Urinary bladder (tissue), 4 donors: ENCODE measurements around the gene P2RX6. TPM values are rescaled to one million over a fixed set of nuclear protein-coding genes. Genes with fewer than 3 reads are reported as not detected.

Experiments
- DNase-seq: peaks from one replicate; pipeline ENCODE4 v3.0.0-alpha.2; 2015; ENCODE audit errors: extremely low spot score
- H3K27ac ChIP-seq: one replicate; pipeline ENCODE4 v1.5.1; 2013; ENCODE audit warnings: low read depth, mild to moderate bottlenecking, moderate library complexity
- H3K36me3 ChIP-seq: one replicate; pipeline ENCODE4 v1.6.1; 2013; ENCODE audit warnings: mild to moderate bottlenecking, moderate library complexity; ENCODE audit not compliant: insufficient read depth
- H3K4me1 ChIP-seq: one replicate; pipeline ENCODE4 v1.6.1; 2013; ENCODE audit warnings: mild to moderate bottlenecking, moderate library complexity; ENCODE audit not compliant: insufficient read depth
- H3K4me3 ChIP-seq: one replicate; pipeline ENCODE4 v1.5.1; 2013; ENCODE audit warnings: low read depth, low read length
- WGBS: extraction: QIAGEN DNeasy Blood & Tissue Kit; methylation state at CpG from one replicate; pipeline ENCODE4 v1.1.7; 2013; 5-methylcytosine and 5-hydroxymethylcytosine counted together
- polyA plus RNA-seq: library from polyadenylated mRNA; stranded (reverse); fragments of 200-250 nt; gene quantifications from one replicate; pipeline ENCODE4 v1.2.3, GENCODE V29; 2013
- total RNA-seq: library from RNA; depleted of rRNA; stranded (reverse); fragments of >200 nt; gene quantifications from one replicate; pipeline ENCODE4 v1.2.3, GENCODE V29; 2014
- donor health status: healthy with polysubstance abuse.
- donor health status: healthy.

The P2RX6 gene
- total and polyA plus RNA-seq, 2 donors, result 0.74 to 0.96 TPM

DNA sequence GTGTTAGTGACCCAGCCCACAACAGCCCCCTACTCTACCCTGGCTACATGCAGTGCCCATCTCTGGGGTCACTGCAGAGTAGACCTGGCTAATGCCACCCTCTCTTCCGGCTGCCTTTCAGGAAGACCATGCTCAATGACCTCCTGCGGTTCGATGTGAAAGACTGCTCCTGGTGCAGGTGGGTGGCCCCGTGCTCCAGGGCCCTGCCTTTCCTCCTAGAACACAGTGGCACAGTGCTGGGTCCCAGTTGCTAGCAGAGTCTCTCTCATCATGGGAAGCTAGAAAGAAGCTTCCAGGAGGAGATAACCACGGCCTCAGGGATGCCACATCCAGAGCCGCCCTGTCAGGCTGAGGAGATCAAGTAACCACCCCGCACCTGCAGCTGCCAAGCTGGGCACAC is 29.2 kb upstream of the P2RX6 start:
- Histone ChIP-seq H3K27ac (no peak overlapping the region), H3K4me1 (no peaks in the 10 kb centered on the region), H3K4me3 (no peak overlapping the region), H3K36me3 (no peaks in the 10 kb centered on the region)
- 97% methylated on average over 7 of the region's 7 CpGs for WGBS
- DNase-seq, result no peak

DNA sequence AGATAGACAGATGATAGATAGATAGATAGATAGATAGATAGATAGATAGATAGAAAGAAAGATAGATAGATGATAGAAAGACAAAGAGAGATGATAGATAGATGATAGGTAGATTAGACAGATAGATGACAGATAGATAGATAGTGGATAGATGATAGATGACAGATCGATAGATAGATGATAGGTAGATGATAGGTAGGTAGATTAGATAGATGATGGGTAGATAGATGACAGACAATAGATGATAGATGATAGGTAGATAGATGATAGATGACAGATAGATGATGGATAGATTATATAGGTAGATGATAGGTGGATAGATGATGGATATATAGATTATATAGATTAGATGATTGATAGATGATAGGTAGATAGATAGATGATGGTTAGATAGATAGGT is 28.6 kb upstream of the P2RX6 start:
- Histone ChIP-seq H3K36me3 (no peaks in the 10 kb centered on the region), H3K4me1 (no peaks in the 10 kb centered on the region), H3K27ac (no peak overlapping the region), H3K4me3 (no peak overlapping the region)
- no peak for DNase-seq
- 97% methylated on average over 1 of the region's 1 CpG for WGBS

DNA sequence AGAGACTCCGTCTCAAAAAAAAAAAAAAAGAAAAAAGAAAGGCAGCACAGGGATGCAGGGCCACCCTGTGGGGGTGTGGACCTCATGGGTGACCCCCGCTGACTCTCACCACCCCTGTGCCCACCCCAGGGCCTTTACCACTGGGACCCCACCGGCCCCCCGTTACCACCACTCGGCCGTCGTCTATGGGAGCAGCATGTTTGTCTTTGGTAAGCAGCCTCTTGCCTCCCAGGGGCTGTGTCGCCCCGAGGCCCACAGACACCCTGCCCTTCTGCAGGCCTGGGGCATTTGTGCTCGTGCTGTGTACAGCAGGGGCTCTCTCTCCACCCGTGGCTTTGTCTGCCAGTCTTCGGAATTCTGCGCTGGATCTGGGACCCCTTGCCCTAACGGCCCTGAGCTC is 27.6 kb upstream of the P2RX6 start:
- Histone ChIP-seq H3K4me1 (no peaks in the 10 kb centered on the region), H3K27ac (no peak overlapping the region), H3K36me3 (no peaks in the 10 kb centered on the region), H3K4me3 (no peak overlapping the region)
- WGBS, result 89% methylated on average over 14 of the region's 14 CpGs
- no peak for DNase-seq

DNA sequence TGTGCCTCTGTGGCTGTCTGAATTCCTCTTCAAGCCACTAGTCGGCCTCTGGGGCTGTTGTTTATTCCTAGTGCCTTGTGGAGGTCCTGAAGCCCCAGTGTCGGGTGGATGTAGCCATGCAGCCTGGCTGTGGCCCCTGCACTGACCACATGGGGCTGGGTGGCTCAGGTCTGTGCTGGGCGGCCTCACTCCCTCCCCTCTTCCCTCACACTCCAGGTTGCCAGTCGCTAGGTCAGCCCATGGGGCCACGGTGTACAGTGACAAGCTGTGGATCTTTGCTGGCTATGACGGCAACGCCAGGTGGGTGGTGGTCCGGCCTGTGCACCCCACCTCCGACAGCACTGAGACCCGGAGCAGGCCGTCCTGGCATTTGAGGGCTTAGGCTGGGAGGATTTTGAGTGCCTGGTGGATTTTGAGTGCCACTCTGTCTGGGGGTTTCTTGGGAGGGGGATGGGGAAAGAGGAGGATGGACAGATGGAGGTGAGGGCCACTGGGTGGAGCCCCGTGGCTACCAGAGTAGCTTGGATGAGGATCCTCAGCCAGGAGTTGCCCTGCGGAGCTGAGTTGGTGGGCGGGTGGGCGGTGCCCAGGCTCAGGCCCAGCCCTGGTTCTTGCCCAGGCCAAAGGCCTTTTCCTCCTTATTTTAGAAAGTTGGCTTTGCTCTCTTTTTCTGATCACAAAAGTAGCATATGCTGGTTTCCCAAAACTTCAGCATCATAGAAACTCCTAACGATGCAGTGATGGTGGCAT is 26.2 kb upstream of the P2RX6 start:
- DNase-seq, result no peak
- no peaks in the 10 kb centered on the region for H3K4me1 ChIP-seq
- no peak overlapping the region for H3K4me3 ChIP-seq
- H3K27ac ChIP-seq, result no peak overlapping the region
- no peaks in the 10 kb centered on the region for H3K36me3 ChIP-seq
- 87% methylated on average over 16 of the region's 16 CpGs for WGBS

DNA sequence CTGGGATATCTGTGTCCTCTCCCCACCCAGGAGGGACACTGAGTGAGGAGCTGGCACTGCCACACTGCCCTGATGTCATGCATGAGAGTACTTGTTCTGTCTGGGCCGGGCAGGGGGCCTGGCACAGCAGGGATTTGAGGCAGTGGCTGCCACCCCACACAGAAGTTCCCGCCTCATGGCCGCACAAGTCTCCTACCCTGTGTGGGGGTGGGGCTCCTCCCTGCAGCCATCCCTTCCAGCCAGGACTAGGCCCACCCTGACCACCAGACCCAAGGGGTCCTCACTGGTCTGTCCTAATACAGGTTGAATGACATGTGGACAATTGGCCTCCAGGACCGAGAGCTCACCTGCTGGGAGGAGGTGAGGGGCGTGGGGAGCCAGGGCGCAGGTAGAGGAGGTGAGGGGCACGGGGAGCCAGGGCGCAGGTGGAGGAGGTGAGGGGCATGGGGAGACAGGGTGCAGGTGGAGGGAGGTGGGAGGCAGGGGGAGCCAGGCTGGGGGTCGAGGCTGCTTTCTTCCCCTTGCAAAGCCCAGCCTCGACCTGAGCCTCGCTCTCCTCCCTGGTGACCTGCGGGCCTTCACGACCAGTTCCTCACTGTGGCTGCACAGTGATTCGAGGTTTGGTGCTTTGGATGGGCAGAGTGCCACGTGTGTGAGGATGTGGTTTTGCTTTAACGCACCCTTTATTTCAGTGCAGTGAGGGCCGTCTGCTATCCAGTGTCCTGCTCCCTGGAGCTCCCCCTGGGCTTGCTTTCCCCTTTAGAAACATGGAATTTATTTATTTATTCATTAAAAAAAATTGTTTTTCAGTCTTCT is 25.4 kb upstream of the P2RX6 start:
- no peak overlapping the region for H3K4me3 ChIP-seq
- H3K4me1 ChIP-seq, result no peaks in the 10 kb centered on the region
- H3K36me3 ChIP-seq, result no peaks in the 10 kb centered on the region
- no peak overlapping the region for H3K27ac ChIP-seq
- no peak for DNase-seq
- WGBS, result 66% methylated on average over 17 of the region's 17 CpGs

DNA sequence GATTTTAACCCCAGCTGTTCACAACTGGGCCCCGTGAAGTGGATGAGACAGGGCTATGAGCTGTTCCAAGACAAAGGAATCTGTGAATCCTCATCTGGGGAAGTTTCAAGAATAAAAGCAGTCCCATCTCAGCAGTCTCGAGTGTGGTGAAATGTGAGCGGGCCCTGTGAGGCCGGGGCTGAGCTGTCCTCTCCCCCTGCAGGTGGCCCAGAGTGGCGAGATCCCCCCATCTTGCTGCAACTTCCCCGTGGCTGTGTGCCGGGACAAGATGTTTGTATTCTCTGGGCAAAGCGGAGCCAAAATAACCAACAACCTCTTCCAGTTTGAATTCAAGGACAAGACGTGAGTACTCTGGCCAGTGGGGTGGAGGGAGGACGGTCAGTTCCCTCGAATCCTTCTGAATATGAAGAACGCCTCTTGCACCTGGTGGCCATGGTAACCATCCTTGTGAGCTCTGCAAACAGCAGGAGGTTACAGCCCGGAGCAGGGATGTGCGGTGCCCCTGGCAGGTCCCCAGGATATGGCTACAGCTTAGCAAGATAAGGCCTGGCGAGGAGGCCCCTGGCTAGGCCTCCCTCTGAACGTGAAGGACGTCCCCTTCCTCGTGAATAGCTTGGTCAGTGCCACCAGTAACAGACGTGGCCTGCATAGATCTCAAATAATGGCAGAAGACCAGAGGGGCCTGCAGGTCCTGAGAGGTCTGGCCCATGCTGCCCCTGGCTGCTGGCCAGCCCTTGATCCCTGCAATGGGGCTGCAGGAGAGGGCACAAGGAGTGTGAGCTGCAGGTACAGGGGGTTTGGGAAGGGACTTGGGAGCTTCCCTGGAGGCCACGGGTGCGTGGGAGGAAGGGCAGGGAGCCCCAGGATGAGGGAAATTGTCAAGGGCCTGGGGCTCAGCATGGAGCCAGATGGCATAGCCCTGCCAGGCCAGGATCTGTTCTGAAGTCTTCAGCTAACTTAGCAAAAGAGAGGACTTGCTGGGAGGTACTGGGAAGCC is 24.5 kb upstream of the P2RX6 start:
- WGBS, result 78% methylated on average over 21 of the region's 21 CpGs
- Histone ChIP-seq H3K4me3 (no peak overlapping the region), H3K36me3 (no peaks in the 10 kb centered on the region), H3K4me1 (no peaks in the 10 kb centered on the region), H3K27ac (no peak overlapping the region)
- DNase-seq, result no peak

DNA sequence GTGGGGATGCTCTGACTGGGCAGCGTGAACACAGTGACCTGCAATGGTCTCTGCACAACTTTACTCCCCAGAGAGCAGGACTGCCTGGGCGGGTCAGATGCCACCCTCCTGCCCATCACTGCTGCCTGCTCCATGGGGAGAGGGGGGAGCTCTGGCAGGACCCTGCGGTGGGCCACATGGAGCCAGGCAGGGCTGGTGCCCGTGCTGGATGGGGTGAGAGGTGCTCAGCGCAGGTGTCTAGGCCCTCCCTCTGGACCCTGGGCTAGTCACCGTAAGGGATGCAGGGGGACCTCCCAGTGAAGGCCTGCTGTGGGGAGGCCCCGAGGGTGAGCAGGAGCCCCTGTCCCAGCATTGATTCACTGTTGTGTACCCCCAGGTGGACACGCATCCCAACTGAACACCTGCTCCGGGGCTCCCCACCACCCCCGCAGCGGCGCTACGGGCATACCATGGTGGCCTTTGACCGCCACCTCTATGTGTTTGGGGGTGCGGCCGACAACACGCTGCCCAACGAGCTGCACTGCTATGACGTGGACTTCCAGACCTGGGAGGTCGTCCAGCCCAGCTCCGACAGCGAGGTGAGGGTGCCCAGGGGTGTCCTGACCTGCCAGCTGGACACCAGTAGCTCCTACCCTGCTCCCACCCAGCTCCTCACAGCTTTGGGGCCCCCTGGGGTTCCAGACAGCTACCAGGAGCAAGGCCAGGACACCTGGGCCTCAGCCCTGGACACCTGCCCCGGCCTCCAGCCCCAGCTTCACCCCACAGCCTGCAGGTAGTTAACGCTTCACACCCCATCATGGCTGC is 23.5 kb upstream of the P2RX6 start:
- H3K4me3 ChIP-seq, result no peak overlapping the region
- 93% methylated on average over 24 of the region's 24 CpGs for WGBS
- DNase-seq, result no peak
- H3K4me1 ChIP-seq, result no peaks in the 10 kb centered on the region
- H3K36me3 ChIP-seq, result no peaks in the 10 kb centered on the region
- no peak overlapping the region for H3K27ac ChIP-seq

DNA sequence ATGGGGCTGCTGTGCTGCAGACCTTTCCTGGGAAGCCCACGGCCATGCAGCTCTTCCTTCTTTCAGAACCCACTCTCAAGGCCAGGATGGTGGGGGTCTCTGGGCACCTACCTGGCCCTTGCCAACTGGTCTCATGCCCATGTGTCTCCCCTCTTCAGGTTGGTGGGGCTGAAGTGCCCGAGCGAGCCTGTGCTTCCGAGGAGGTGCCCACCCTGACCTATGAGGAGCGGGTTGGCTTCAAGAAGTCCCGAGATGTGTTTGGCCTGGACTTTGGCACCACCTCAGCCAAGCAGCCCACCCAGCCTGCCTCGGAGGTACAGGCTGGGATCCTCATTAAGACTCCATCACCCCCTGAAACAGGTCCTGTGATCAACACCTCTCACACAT is 22.9 kb upstream of the P2RX6 start:
- Histone ChIP-seq H3K27ac (no peak overlapping the region), H3K4me1 (no peaks in the 10 kb centered on the region), H3K36me3 (no peaks in the 10 kb centered on the region), H3K4me3 (no peak overlapping the region)
- no peak for DNase-seq
- 89% methylated on average over 7 of the region's 7 CpGs for WGBS

DNA sequence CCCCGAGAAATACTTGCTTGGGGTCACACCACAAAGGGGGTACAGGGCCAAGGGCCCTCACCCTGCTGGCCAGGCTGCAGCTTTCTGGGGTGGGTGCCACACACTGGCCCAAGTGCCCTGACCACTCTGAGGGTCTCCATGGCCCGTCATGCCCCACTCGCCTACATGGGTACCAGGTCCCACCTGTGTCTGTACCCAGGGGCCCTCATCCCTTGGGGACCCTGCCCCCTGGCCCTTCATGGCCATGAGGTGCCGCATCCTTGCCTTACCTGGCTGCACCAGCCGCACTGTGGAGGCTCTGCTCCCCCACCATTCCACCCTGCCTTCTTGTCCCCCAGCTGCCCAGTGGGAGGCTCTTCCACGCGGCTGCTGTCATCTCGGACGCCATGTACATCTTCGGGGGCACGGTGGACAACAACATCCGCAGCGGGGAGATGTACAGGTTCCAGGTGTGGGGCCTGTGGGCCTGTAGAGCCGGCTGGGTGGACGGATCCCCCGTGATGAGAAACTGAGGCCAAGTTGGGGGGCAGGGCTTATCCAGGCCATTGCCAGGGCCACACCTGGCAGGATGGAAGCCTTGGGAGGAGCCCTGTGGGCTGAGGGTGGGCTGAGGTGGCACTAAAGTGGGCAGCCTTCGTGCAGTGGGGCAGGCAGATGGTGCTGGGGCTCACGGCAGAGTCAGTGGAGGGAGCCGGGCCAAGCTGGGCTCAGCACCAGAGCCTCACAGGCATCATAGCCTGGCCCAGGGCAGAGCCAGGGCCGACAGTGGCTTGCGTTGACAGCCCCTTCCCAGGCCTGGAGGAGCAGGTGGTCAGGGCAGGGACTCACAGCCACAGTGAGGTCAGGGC is 22.3 kb upstream of the P2RX6 start:
- Histone ChIP-seq H3K4me1 (no peaks in the 10 kb centered on the region), H3K36me3 (no peaks in the 10 kb centered on the region), H3K4me3 (no peak overlapping the region), H3K27ac (no peak overlapping the region)
- 89% methylated on average over 21 of the region's 21 CpGs for WGBS
- no peak for DNase-seq

DNA sequence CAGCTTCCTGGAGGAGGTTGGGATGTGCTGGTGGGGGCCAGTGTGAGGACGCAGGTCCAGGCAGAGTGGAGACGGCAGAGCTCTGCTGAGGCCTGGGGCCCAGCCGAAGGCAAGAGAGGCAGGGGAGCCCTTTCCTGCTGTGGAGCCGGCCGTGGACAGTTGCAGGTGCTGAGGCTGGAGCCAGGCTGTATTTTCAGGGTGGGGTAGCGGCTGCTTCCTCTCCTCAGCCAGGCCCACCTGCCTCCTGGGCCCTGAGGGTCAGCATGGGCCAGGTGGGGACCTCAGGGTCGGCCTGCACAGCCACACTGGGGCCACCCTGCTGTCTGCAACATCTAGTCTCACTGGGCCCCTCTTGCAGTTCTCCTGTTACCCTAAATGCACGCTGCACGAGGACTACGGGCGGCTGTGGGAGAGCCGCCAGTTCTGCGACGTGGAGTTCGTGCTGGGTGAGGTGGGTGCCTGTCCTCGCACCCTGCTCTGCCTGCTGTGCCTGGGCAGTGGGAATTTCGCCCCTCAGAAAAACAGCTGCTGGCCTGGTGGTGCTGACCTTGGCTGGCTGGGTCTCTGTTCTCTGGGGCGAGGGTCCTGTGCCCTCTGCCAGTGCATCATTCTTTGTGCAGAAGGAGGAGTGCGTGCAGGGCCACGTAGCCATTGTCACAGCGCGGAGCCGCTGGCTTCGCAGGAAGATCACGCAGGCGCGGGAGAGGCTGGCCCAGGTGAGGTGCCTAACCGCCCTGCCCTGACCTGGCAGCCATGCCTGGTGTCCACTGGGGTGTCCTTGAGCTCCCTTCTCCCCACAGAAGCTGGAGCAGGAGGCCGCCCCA is 21.4 kb upstream of the P2RX6 start:
- no peak for DNase-seq
- Histone ChIP-seq H3K27ac (no peak overlapping the region), H3K4me3 (no peak overlapping the region), H3K4me1 (no peaks in the 10 kb centered on the region), H3K36me3 (no peaks in the 10 kb centered on the region)
- 95% methylated on average over 29 of the region's 29 CpGs for WGBS

DNA sequence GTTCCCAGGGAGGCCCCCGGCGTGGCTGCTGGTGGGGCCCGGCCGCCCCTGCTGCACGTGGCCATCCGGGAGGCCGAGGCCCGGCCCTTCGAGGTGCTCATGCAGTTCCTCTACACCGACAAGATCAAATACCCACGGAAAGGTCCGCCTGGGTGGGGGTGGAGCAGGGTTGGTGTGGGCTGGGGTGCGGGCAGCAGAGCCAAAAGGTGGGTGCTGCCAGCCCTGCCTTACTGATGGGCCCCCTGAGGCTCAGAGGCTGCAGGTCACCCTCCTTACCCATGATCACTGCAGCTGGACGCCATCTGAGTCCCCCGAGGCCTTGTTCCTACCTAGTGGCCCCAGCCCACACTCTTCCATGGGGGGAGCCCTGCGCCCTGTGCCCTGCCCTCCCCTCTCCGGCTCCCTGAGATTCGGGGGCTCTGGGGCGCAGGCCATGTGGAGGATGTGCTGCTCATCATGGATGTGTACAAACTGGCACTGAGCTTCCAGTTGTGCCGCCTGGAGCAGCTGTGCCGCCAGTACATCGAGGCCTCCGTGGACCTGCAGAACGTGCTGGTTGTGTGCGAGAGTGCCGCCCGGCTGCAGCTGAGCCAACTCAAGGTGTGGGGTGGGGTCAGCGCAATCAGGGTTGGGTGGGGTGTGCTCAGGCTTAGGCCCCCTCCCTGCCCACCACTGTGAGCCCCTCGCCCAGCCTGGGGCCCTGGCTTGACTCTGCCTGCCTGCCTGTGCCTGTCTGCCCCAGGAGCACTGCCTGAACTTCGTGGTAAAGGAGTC is 20.6 kb upstream of the P2RX6 start:
- no peaks in the 10 kb centered on the region for H3K4me1 ChIP-seq
- WGBS, result 91% methylated on average over 30 of the region's 30 CpGs
- no peaks in the 10 kb centered on the region for H3K36me3 ChIP-seq
- no peak overlapping the region for H3K4me3 ChIP-seq
- no peak for DNase-seq
- H3K27ac ChIP-seq, result no peak overlapping the region
